B cell (primary cell): ENCODE data around the gene DGKB. TPM values are rescaled to one million over a fixed set of nuclear protein-coding genes. Genes with fewer than 3 reads are reported as not detected.

Experiments
- ATAC-seq: fragments of 200-7000 bp; cut with Tn5 transposase; one replicate; pipeline ENCODE4 v1.10.0; 2021; ENCODE audit warnings: low read depth, mild to moderate bottlenecking, moderate number of reproducible peaks, moderate library complexity
- CTCF ChIA-PET: fragments of 350-600 bp; sonication (Branson Sonifier 250); formaldehyde crosslinking; loops from one replicate; lab custom pipeline; 2021; ENCODE audit warnings: antibody characterized with exemption, inconsistent platforms; lab: Charles Lee
- POLR2A ChIA-PET: fragments of 350-600 bp; sonication (Branson Sonifier 250); formaldehyde crosslinking; loops from one replicate; lab custom pipeline; 2021; ENCODE audit warnings: antibody characterized with exemption; lab: Charles Lee
- DNase-seq: peaks from one replicate; pipeline ENCODE4 v3.0.0; 2013
- H2AFZ ChIP-seq: 2 replicates; pipeline ENCODE4 v1.6.1; 2012; ENCODE audit warnings: mild to moderate bottlenecking, low read depth, low read length; ENCODE audit not compliant: insufficient read depth, poor library complexity, severe bottlenecking
- H3K27ac ChIP-seq, 2 donors: 1 replicate in 1 of 2; 2 replicates in 1 of 2; pipeline ENCODE4 v1.5.1; 2012 to 2013; ENCODE audit warnings: low read length in 2 of 2, mild to moderate bottlenecking in 2 of 2, moderate library complexity in 1 of 2
- H3K27me3 ChIP-seq, 4 experiments: fragments of 200-600 bp in 1 of 4; sonication (generic) in 1 of 4; replicated peaks in 1 of 4; 1 replicate in 2 of 4; 2 replicates in 2 of 4; pipeline versions ENCODE4 v1.6.1 to v1.7.0; 2013 to 2016; ENCODE audit warnings: low read length in 3 of 4, mild to moderate bottlenecking in 2 of 4, mixed read lengths in 1 of 4, moderate library complexity in 1 of 4; ENCODE audit not compliant: insufficient read depth in 4 of 4, control insufficient read depth in 3 of 4; ENCODE audit errors: control extremely low read depth in 1 of 4
- H3K36me3 ChIP-seq, 2 experiments: replicated peaks in 1 of 2; 1 replicate in 1 of 2; 2 replicates in 1 of 2; pipeline versions ENCODE4 v1.6.1 to v1.7.1; 2013; ENCODE audit warnings: low read length in 1 of 2; ENCODE audit not compliant: insufficient read depth in 2 of 2, control insufficient read depth in 1 of 2; ENCODE audit errors: control extremely low read depth in 1 of 2, extremely low read depth in 1 of 2
- H3K4me1 ChIP-seq, 2 donors: fragments of 200-600 bp in 1 of 2; sonication (generic) in 1 of 2; 1 replicate in 1 of 2; 2 replicates in 1 of 2; pipeline versions ENCODE4 v1.5.1 to v1.6.1; 2013 to 2017; ENCODE audit warnings: low read length in 2 of 2; ENCODE audit not compliant: control insufficient read depth in 2 of 2, insufficient read depth in 2 of 2
- H3K4me2 ChIP-seq: replicated peaks from 2 replicates; pipeline ENCODE3; 2012; ENCODE audit warnings: mild to moderate bottlenecking, low read depth, low read length; ENCODE audit not compliant: poor library complexity, severe bottlenecking
- H3K4me3 ChIP-seq, 5 experiments: fragments of 200-600 bp in 1 of 5; sonication (generic) in 1 of 5; 1 replicate in 3 of 5; 2 replicates in 2 of 5; pipeline versions ENCODE4 v1.5.1 to v1.7.0; 2011 to 2016; ENCODE audit warnings: low read length in 4 of 5, mild to moderate bottlenecking in 4 of 5, low read depth in 2 of 5, control low read depth in 1 of 5, moderate library complexity in 1 of 5; ENCODE audit not compliant: insufficient read depth in 1 of 5; ENCODE audit errors: control extremely low read depth in 1 of 5, extremely low read depth in 1 of 5
- H3K79me2 ChIP-seq: fragments of 200-600 bp; sonication (generic); one replicate; pipeline ENCODE4 v1.6.0; 2016; ENCODE audit warnings: low read length; ENCODE audit not compliant: control insufficient read depth, insufficient read depth
- H3K9ac ChIP-seq: fragments of 200-600 bp; sonication (generic); 2 replicates; pipeline ENCODE4 v1.6.1; 2017; ENCODE audit warnings: mild to moderate bottlenecking, low read length, moderate library complexity
- H3K9me3 ChIP-seq, 3 donors: one replicate each; pipeline versions ENCODE4 v1.6.1 to v1.7.1; 2013; ENCODE audit warnings: low read length in 2 of 3; ENCODE audit not compliant: control insufficient read depth in 2 of 3, insufficient read depth in 1 of 3; ENCODE audit errors: control extremely low read depth in 1 of 3
- H4K20me1 ChIP-seq: 2 replicates; pipeline ENCODE4 v1.6.0; 2012; ENCODE audit warnings: mild to moderate bottlenecking, low read length; ENCODE audit not compliant: insufficient read depth, control insufficient read depth, poor library complexity, severe bottlenecking
- H3K27ac Mint-ChIP-seq: one replicate; pipeline ENCODE4 v1.8.0; 2021; ENCODE audit warnings: mixed read lengths
- H3K27me3 Mint-ChIP-seq: one replicate; pipeline ENCODE4 v1.8.0; 2021; ENCODE audit warnings: mixed read lengths
- H3K4me1 Mint-ChIP-seq: one replicate; pipeline ENCODE4 v1.8.0; 2021; ENCODE audit warnings: mixed read lengths
- H3K4me3 Mint-ChIP-seq: one replicate; pipeline ENCODE4 v1.8.0; 2021; ENCODE audit warnings: mixed read lengths
- H3K9me3 Mint-ChIP-seq: one replicate; pipeline ENCODE4 v1.8.0; 2022; ENCODE audit warnings: mixed read lengths; ENCODE audit not compliant: insufficient read depth
- EZH2 ChIP-seq: IDR thresholded peaks from 2 replicates; pipeline ENCODE4 v1.6.1; 2012; ENCODE audit warnings: borderline replicate concordance, low read depth, mild to moderate bottlenecking, moderate library complexity, low read length; ENCODE audit not compliant: insufficient read depth, poor library complexity, severe bottlenecking
- WGBS: methylation state at CpG from one replicate; pipeline ENCODE4 v1.1.5; 2013; ENCODE audit warnings: missing lambda C conversion rate; ENCODE audit not compliant: insufficient coverage; 5-methylcytosine and 5-hydroxymethylcytosine counted together
- intact Hi-C: fragments of 100-400 bp; cut with micrococcal nuclease; formaldehyde crosslinking; loops from one replicate; pipeline ENCODE4 v1.10.0; 2022
- polyA plus RNA-seq: library from polyadenylated mRNA; depleted of rRNA; stranded (reverse); fragments of >200 nt; gene quantifications from 2 replicates; pipeline ENCODE4 v1.2.3, GENCODE V29; 2012
- total RNA-seq, 2 donors: library from RNA; stranded (reverse); fragments of 120-200 nt in 1 of 2; gene quantifications; 1 replicate in 1 of 2; 2 replicates in 1 of 2; pipeline versions ENCODE4 v1.2.3 to v1.2.4, GENCODE V29; 2013 to 2022
- TF ChIP-seq, protein P1 (sequence below): fragments of 200-600 bp; IDR thresholded peaks from one replicate; pipeline ENCODE4 v1.8.0; 2022; ENCODE audit warnings: antibody characterized with exemption, mild to moderate bottlenecking

The DGKB gene
- total and polyA plus RNA-seq, 2 donors (not counting 1 experiment from before 2014, with no cell fraction given) = not detected

- H3K4me1 Mint-ChIP-seq = no peaks in the 10 kb centered on the region
- ChIA-PET POLR2A (no interaction called here), CTCF (no interaction called here)
- Histone ChIP-seq H3K9me3 (no peaks in the 10 kb centered on the region), H3K27ac (no peak overlapping the region), H3K79me2 (no peaks in the 10 kb centered on the region), H3K36me3 (no peaks in the 10 kb centered on the region), H2AFZ (no peak overlapping the region), H3K4me1 (no peaks in the 10 kb centered on the region), H3K9ac (no peak overlapping the region), H3K4me3 (no peak overlapping the region), H4K20me1 (no peaks in the 10 kb centered on the region), H3K27me3 (no peaks in the 10 kb centered on the region), H3K4me2 (no peak overlapping the region)
- no peak overlapping the region for H3K4me3 Mint-ChIP-seq
- DNase-seq (no peak), ATAC-seq (no peak)
- no peaks in the 10 kb centered on the region for H3K27me3 Mint-ChIP-seq
- no CpG with 5 or more reads among the region's 1 CpG for WGBS
- TF ChIP-seq EZH2 = no peak
- TF ChIP-seq, protein P1, sequence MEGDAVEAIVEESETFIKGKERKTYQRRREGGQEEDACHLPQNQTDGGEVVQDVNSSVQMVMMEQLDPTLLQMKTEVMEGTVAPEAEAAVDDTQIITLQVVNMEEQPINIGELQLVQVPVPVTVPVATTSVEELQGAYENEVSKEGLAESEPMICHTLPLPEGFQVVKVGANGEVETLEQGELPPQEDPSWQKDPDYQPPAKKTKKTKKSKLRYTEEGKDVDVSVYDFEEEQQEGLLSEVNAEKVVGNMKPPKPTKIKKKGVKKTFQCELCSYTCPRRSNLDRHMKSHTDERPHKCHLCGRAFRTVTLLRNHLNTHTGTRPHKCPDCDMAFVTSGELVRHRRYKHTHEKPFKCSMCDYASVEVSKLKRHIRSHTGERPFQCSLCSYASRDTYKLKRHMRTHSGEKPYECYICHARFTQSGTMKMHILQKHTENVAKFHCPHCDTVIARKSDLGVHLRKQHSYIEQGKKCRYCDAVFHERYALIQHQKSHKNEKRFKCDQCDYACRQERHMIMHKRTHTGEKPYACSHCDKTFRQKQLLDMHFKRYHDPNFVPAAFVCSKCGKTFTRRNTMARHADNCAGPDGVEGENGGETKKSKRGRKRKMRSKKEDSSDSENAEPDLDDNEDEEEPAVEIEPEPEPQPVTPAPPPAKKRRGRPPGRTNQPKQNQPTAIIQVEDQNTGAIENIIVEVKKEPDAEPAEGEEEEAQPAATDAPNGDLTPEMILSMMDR = no peak
- intact Hi-C loops = no loop called here
- no peak overlapping the region for H3K27ac Mint-ChIP-seq
- H3K9me3 Mint-ChIP-seq = no peaks in the 10 kb centered on the region
Observed at GRCh38 chr7:14628516-14628915, 274.0 kb downstream of the DGKB start.

GRCh38 chr7:14626076-14626475 is 276.5 kb downstream of the DGKB start:
- H3K4me1 Mint-ChIP-seq = no peaks in the 10 kb centered on the region
- Histone ChIP-seq H3K4me2 (no peak overlapping the region), H3K9ac (no peak overlapping the region), H3K36me3 (no peaks in the 10 kb centered on the region), H3K9me3 (no peaks in the 10 kb centered on the region), H3K27ac (no peak overlapping the region), H2AFZ (no peak overlapping the region), H3K4me3 (no peak overlapping the region), H4K20me1 (no peaks in the 10 kb centered on the region), H3K79me2 (no peaks in the 10 kb centered on the region), H3K27me3 (no peaks in the 10 kb centered on the region), H3K4me1 (no peaks in the 10 kb centered on the region)
- H3K27ac Mint-ChIP-seq = no peak overlapping the region
- 91% methylated on average over 4 of the region's 4 CpGs for WGBS
- no peak for ATAC-seq
- TF ChIP-seq EZH2 = no peak
- TF ChIP-seq, protein P1 = no peak
- no peaks in the 10 kb centered on the region for H3K9me3 Mint-ChIP-seq
- no peaks in the 10 kb centered on the region for H3K27me3 Mint-ChIP-seq
- DNase-seq = no peak
- no peak overlapping the region for H3K4me3 Mint-ChIP-seq
- CTCF ChIA-PET = no interaction called here
- POLR2A ChIA-PET = no interaction called here
- intact Hi-C loops = no loop called here
